IMR-90 (cell line): ENCODE data around the gene HHATL. TPM values are rescaled to one million over a fixed set of nuclear protein-coding genes. Genes with fewer than 3 reads are reported as not detected.

Experiments used
- ATAC-seq: fragments of 200-7000 bp; cut with Tn5 transposase; 2 replicates; pipeline ENCODE4 v1.9.1; 2020; ENCODE audit warnings: low read depth, mild to moderate bottlenecking, moderate library complexity
- BruUV-seq: library from RNA; stranded (reverse); fragments of 400-500 nt; replicated peaks from 2 replicates; lab custom pipeline; 2021; lab: Mats Ljungman, UMichigan
- CTCF ChIA-PET: fragments of 300-600 bp; formaldehyde crosslinking; extraction: SDS; loops from one replicate; lab custom pipeline; 2021; ENCODE audit warnings: antibody characterized with exemption; lab: Yijun Ruan, JAX
- POLR2A ChIA-PET: fragments of 300-600 bp; sonication (Branson Sonifier 250); formaldehyde crosslinking; loops from one replicate; lab custom pipeline; 2022; ENCODE audit warnings: antibody characterized with exemption; ENCODE audit not compliant: unreplicated experiment; lab: Charles Lee
- DNase-seq: peaks from one replicate; pipeline ENCODE4 v3.0.0; 2013
- H2AFZ ChIP-seq: replicated peaks from 2 replicates; pipeline ENCODE3; 2013; ENCODE audit warnings: low read length, mild to moderate bottlenecking; ENCODE audit not compliant: poor library complexity
- H2AK5ac ChIP-seq: 2 replicates; pipeline ENCODE4 v1.6.1; 2013; ENCODE audit warnings: low read depth, low read length, inconsistent platforms
- H2AK9ac ChIP-seq: replicated peaks from 2 replicates; pipeline ENCODE3; 2013; ENCODE audit warnings: mild to moderate bottlenecking, low read depth, low read length, moderate library complexity; ENCODE audit not compliant: poor library complexity
- H2BK120ac ChIP-seq: 2 replicates; pipeline ENCODE4 v1.6.1; 2013; ENCODE audit warnings: low read depth, low read length, inconsistent platforms
- H2BK15ac ChIP-seq: 3 replicates; pipeline ENCODE4 v1.6.1; 2013; ENCODE audit warnings: low read depth, low read length, inconsistent platforms
- H2BK20ac ChIP-seq: 2 replicates; pipeline ENCODE4 v1.6.1; 2013; ENCODE audit warnings: low read depth, mild to moderate bottlenecking, inconsistent platforms, low read length, moderate library complexity
- H2BK5ac ChIP-seq: 2 replicates; pipeline ENCODE4 v1.6.1; 2013; ENCODE audit warnings: mild to moderate bottlenecking, low read depth, low read length, inconsistent platforms; ENCODE audit not compliant: poor library complexity, severe bottlenecking
- H3K14ac ChIP-seq: replicated peaks from 2 replicates; pipeline ENCODE4 v1.6.1; 2013; ENCODE audit warnings: low read depth, low read length, inconsistent platforms
- H3K18ac ChIP-seq: 2 replicates; pipeline ENCODE4 v1.6.1; 2013; ENCODE audit warnings: low read depth, low read length, control low read depth
- H3K23ac ChIP-seq: 2 replicates; pipeline ENCODE4 v1.6.1; 2013; ENCODE audit warnings: low read depth, low read length, inconsistent platforms
- H3K27ac ChIP-seq: 2 replicates; pipeline ENCODE4 v1.5.1; 2013; ENCODE audit warnings: mild to moderate bottlenecking, control low read depth, low read length; ENCODE audit not compliant: insufficient read depth
- H3K27me3 ChIP-seq: 2 replicates; pipeline ENCODE4 v1.6.1; 2013; ENCODE audit warnings: low read length; ENCODE audit not compliant: control insufficient read depth, insufficient read depth
- H3K36me3 ChIP-seq: 2 replicates; pipeline ENCODE4 v1.6.1; 2013; ENCODE audit warnings: low read length, mixed read lengths; ENCODE audit not compliant: control insufficient read depth, insufficient read depth
- H3K4ac ChIP-seq: 2 replicates; pipeline ENCODE4 v1.6.1; 2013; ENCODE audit warnings: low read depth, low read length, inconsistent platforms
- H3K4me1 ChIP-seq: 2 replicates; pipeline ENCODE4 v1.6.1; 2013; ENCODE audit warnings: low read length, mixed read lengths; ENCODE audit not compliant: control insufficient read depth, insufficient read depth
- H3K4me2 ChIP-seq: 2 replicates; pipeline ENCODE4 v1.6.1; 2013; ENCODE audit warnings: low read depth, mild to moderate bottlenecking, control low read depth, low read length, moderate library complexity
- H3K4me3 ChIP-seq: 2 replicates; pipeline ENCODE4 v1.5.1; 2013; ENCODE audit warnings: low read depth, mild to moderate bottlenecking, control low read depth, low read length, moderate library complexity; ENCODE audit not compliant: insufficient read depth
- H3K56ac ChIP-seq: 2 replicates; pipeline ENCODE4 v1.6.1; 2013; ENCODE audit warnings: low read length, inconsistent platforms; ENCODE audit not compliant: insufficient read depth; ENCODE audit errors: extremely low read depth
- H3K79me1 ChIP-seq, 2 experiments: 2 replicates each; pipeline ENCODE4 v1.6.1; 2013; ENCODE audit warnings: low read length in 2 of 2, inconsistent platforms in 1 of 2, low read depth in 1 of 2
- H3K9ac ChIP-seq: 2 replicates; pipeline ENCODE4 v1.6.1; 2013; ENCODE audit warnings: low read depth, low read length, control low read depth
- H3K9me1 ChIP-seq: 2 replicates; pipeline ENCODE4 v1.6.1; 2013; ENCODE audit warnings: low read length, inconsistent platforms; ENCODE audit not compliant: insufficient read depth
- H3K9me3 ChIP-seq: 2 replicates; pipeline ENCODE4 v1.6.1; 2013; ENCODE audit warnings: low read length; ENCODE audit not compliant: control insufficient read depth, insufficient read depth
- H4K20me1 ChIP-seq: 2 replicates; pipeline ENCODE4 v1.6.1; 2013; ENCODE audit warnings: low read length, inconsistent platforms; ENCODE audit not compliant: insufficient read depth
- H4K5ac ChIP-seq: 2 replicates; pipeline ENCODE4 v1.6.1; 2013; ENCODE audit warnings: mild to moderate bottlenecking, low read depth, low read length, control low read depth
- H4K8ac ChIP-seq, 2 experiments: 2 replicates each; pipeline ENCODE4 v1.6.1; 2013; ENCODE audit warnings: low read depth in 2 of 2, low read length in 2 of 2, control low read depth in 1 of 2, inconsistent platforms in 1 of 2
- H4K91ac ChIP-seq: 2 replicates; pipeline ENCODE4 v1.6.1; 2013; ENCODE audit warnings: low read depth, low read length, inconsistent platforms; ENCODE audit not compliant: insufficient read depth
- BHLHE40 ChIP-seq: fragments of 150-350 bp; IDR thresholded peaks from 2 replicates; pipeline ENCODE4 v1.6.1; 2016; ENCODE audit warnings: mild to moderate bottlenecking, low read depth, low read length
- CEBPB ChIP-seq: IDR thresholded peaks from 2 replicates; pipeline ENCODE4 v1.6.1; 2012; ENCODE audit warnings: low read depth, low read length, improper control_type of control experiment
- CHD1 ChIP-seq: IDR thresholded peaks from 2 replicates; pipeline ENCODE4 v1.6.1; 2012; ENCODE audit warnings: low read depth, low read length, improper control_type of control experiment
- ELK1 ChIP-seq: fragments of 150-350 bp; IDR thresholded peaks from 2 replicates; pipeline ENCODE4 v1.6.1; 2016; ENCODE audit warnings: low read depth, mild to moderate bottlenecking, low read length, moderate library complexity, borderline replicate concordance
- FOS ChIP-seq: fragments of 150-350 bp; IDR thresholded peaks from 2 replicates; pipeline ENCODE4 v1.6.1; 2016; ENCODE audit warnings: low read depth, low read length
- MAFK ChIP-seq: IDR thresholded peaks from 2 replicates; pipeline ENCODE4 v1.6.1; 2012; ENCODE audit warnings: low read depth, low read length, improper control_type of control experiment
- MAZ ChIP-seq: IDR thresholded peaks from 2 replicates; pipeline ENCODE4 v1.6.1; 2012; ENCODE audit warnings: low read depth, mild to moderate bottlenecking, low read length, improper control_type of control experiment, moderate library complexity, borderline replicate concordance
- MXI1 ChIP-seq: IDR thresholded peaks from 2 replicates; pipeline ENCODE4 v1.6.1; 2012; ENCODE audit warnings: low read depth, mild to moderate bottlenecking, low read length, moderate library complexity, borderline replicate concordance
- NFE2L2 ChIP-seq: fragments of 150-350 bp; IDR thresholded peaks from 2 replicates; pipeline ENCODE4 v1.6.1; 2016; ENCODE audit warnings: low read depth, mild to moderate bottlenecking, low read length
- POLR2A ChIP-seq: IDR thresholded peaks from 2 replicates; pipeline ENCODE4 v1.6.1; 2012; ENCODE audit warnings: mild to moderate bottlenecking, low read depth, low read length
- RAD21 ChIP-seq: IDR thresholded peaks from 2 replicates; pipeline ENCODE4 v1.6.1; 2012; ENCODE audit warnings: low read length, improper control_type of control experiment
- RCOR1 ChIP-seq: IDR thresholded peaks from 2 replicates; pipeline ENCODE4 v1.6.1; 2012; ENCODE audit warnings: mild to moderate bottlenecking, low read length, improper control_type of control experiment; ENCODE audit not compliant: insufficient replicate concordance
- RFX5 ChIP-seq: IDR thresholded peaks from 2 replicates; pipeline ENCODE4 v1.8.0; 2012; ENCODE audit warnings: low read depth, mild to moderate bottlenecking, low read length, moderate library complexity
- SMC3 ChIP-seq: fragments of 150-350 bp; IDR thresholded peaks from 2 replicates; pipeline ENCODE4 v1.6.1; 2016; ENCODE audit warnings: low read depth, mild to moderate bottlenecking, antibody characterized with exemption, low read length, moderate library complexity
- USF2 ChIP-seq: fragments of 150-350 bp; IDR thresholded peaks from 2 replicates; pipeline ENCODE4 v1.6.1; 2017; ENCODE audit warnings: mild to moderate bottlenecking, antibody characterized with exemption, low read length, low read depth
- WGBS, 2 experiments: methylation state at CpG; one replicate each; pipeline versions ENCODE4 v1.1.5 to v1.1.7; 2013; ENCODE audit warnings: missing lambda C conversion rate in 2 of 2; ENCODE audit not compliant: insufficient read length in 1 of 2; ENCODE audit errors: extremely low coverage in 2 of 2; 5-methylcytosine and 5-hydroxymethylcytosine counted together
- dilution Hi-C: fragments of 300-500 bp; cut with HindIII; formaldehyde crosslinking; loops from one replicate; pipeline ENCODE4 v1.14.3; 2018; ENCODE audit warnings: low sequenced_read_pairs; ENCODE audit not compliant: unreplicated experiment
- in situ Hi-C: fragments of 300-500 bp; cut with MboI; formaldehyde crosslinking; loops from 3 replicates; pipeline ENCODE4 v1.14.3; 2019; ENCODE audit warnings: low sequenced_read_pairs, inconsistent platforms, mixed read lengths
- intact Hi-C: fragments of 100-400 bp; cut with micrococcal nuclease; formaldehyde crosslinking; loops from 2 replicates; pipeline ENCODE4 v1.10.0; 2022
- polyA plus RNA-seq, 3 experiments: library from polyadenylated mRNA; depleted of rRNA; stranded (reverse); fragments of >200 nt; gene quantifications; 2 replicates each; pipeline ENCODE4 v1.2.3, GENCODE V29; 2012; ENCODE audit warnings: low replicate concordance in 1 of 3
- total RNA-seq: library from RNA; depleted of rRNA; stranded (reverse); fragments of >200 nt; gene quantifications from 2 replicates; pipeline ENCODE4 v1.2.3, GENCODE V29; 2012
- TF ChIP-seq, protein P1 (sequence below): conservative IDR thresholded peaks from 2 replicates; pipeline ENCODE4 v1.5.1; 2012; ENCODE audit warnings: mild to moderate bottlenecking, low read depth, low read length, improper control_type of control experiment

Gene HHATL
- total and polyA plus RNA-seq, 2 of the 4 experiments (the other 2 are of a cell fraction) = not detected

GRCh38 chr3:42728668-42729364 is 26.2 kb upstream of the HHATL start:
- H3K4me3 ChIP-seq = no peak overlapping the region
- no peak overlapping the region for H3K4me2 ChIP-seq
- H2AFZ ChIP-seq = no peak overlapping the region
- H4K91ac ChIP-seq = no peak overlapping the region
- intact Hi-C loops = no loop called here
- H3K27ac ChIP-seq = no peak overlapping the region
- no peak overlapping the region for H3K23ac ChIP-seq
- no peak overlapping the region for H3K56ac ChIP-seq
- no peak overlapping the region for H2BK20ac ChIP-seq
- H3K27me3 ChIP-seq = peaks cover 41% of the 10 kb centered on the region
- H2AK9ac ChIP-seq = no peak overlapping the region
- H3K79me1 ChIP-seq = no peaks in the 10 kb centered on the region
- no peaks in the 10 kb centered on the region for H3K9me1 ChIP-seq
- H3K4ac ChIP-seq = no peak overlapping the region
- H3K14ac ChIP-seq = no peak overlapping the region
- dilution Hi-C loops = no loop called here
- no peaks in the 10 kb centered on the region for H3K36me3 ChIP-seq
- in situ Hi-C loops = no loop called here
- H4K5ac ChIP-seq = no peak overlapping the region
- no TSS peak for BruUV-seq
- H2BK15ac ChIP-seq = no peak overlapping the region
- TF ChIP-seq MAZ (no peak), CEBPB (no peak), RAD21 (no peak), SMC3 (no peak), MXI1 (no peak), RCOR1 (no peak), CHD1 (no peak), USF2 (no peak), MAFK (no peak), NFE2L2 (no peak), RFX5 (no peak), ELK1 (no peak), BHLHE40 (no peak), FOS (no peak), POLR2A (no peak)
- TF ChIP-seq, protein P1, sequence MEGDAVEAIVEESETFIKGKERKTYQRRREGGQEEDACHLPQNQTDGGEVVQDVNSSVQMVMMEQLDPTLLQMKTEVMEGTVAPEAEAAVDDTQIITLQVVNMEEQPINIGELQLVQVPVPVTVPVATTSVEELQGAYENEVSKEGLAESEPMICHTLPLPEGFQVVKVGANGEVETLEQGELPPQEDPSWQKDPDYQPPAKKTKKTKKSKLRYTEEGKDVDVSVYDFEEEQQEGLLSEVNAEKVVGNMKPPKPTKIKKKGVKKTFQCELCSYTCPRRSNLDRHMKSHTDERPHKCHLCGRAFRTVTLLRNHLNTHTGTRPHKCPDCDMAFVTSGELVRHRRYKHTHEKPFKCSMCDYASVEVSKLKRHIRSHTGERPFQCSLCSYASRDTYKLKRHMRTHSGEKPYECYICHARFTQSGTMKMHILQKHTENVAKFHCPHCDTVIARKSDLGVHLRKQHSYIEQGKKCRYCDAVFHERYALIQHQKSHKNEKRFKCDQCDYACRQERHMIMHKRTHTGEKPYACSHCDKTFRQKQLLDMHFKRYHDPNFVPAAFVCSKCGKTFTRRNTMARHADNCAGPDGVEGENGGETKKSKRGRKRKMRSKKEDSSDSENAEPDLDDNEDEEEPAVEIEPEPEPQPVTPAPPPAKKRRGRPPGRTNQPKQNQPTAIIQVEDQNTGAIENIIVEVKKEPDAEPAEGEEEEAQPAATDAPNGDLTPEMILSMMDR = no peak
- peaks cover 7% of the 10 kb centered on the region for H3K9me3 ChIP-seq
- H2BK120ac ChIP-seq = no peak overlapping the region
- POLR2A ChIA-PET = no interaction called here
- H2AK5ac ChIP-seq = no peak overlapping the region
- ATAC-seq (no peak), DNase-seq (no peak)
- WGBS, 2 experiments = no CpG with 5 or more reads among the region's 3 CpGs
- no peak overlapping the region for H3K18ac ChIP-seq
- CTCF ChIA-PET = no interaction called here
- no peak overlapping the region for H3K9ac ChIP-seq
- no peak overlapping the region for H2BK5ac ChIP-seq
- H4K8ac ChIP-seq = no peak overlapping the region
- H4K20me1 ChIP-seq = no peaks in the 10 kb centered on the region
- H3K4me1 ChIP-seq = no peaks in the 10 kb centered on the region
